Mononuclear cell (primary cell): ENCODE measurements around the gene GAS7. TPM values are rescaled to one million over a fixed set of nuclear protein-coding genes. Genes with fewer than 3 reads are reported as not detected.
"Not testable (repeated sequence)": the region's sequence is repeated elsewhere in the genome, so short reads cannot be mapped to it uniquely, and the experiment has no call there.

ENCODE experiments used
- H3K27me3 ChIP-seq: 2 replicates; pipeline ENCODE4 v1.6.0; 2011; ENCODE audit warnings: low read length, control low read depth; ENCODE audit not compliant: insufficient read depth
- H3K4me1 ChIP-seq: 2 replicates; pipeline ENCODE4 v1.5.1; 2011; ENCODE audit warnings: mild to moderate bottlenecking, low read length, control low read depth; ENCODE audit not compliant: insufficient read depth
- H3K4me3 ChIP-seq: 2 replicates; pipeline ENCODE4 v1.5.1; 2011; ENCODE audit warnings: mild to moderate bottlenecking, low read length, moderate library complexity
- H3K9me3 ChIP-seq: 2 replicates; pipeline ENCODE4 v1.5.1; 2011; ENCODE audit warnings: low read depth, mild to moderate bottlenecking, control low read depth, low read length
- total RNA-seq: library from RNA; depleted of rRNA; stranded (reverse); fragments of >200 nt; gene quantifications from one replicate; pipeline ENCODE4 v1.2.3, GENCODE V29; 2012

GAS7 gene
- total RNA-seq, 1 donor = 38.4 TPM

DNA sequence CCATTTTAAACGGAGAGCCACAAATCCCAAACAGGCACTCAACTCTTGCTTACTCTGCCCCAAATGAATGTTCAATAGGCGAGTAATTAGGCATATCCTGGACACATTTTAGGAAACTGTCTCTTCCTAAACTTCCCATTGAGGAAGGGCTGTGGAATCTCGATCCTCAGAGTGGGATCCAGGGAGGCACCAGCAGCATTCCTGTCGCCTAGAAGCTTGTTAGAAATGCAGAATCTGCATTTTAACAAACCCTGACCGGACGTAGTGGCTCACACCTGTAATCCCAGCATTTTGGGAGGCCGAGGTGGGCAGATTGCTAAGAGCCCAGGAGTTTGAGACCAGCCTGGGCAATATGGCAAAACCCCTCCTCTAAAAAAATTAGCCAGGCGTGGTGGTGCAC is 95.6 kb downstream of the GAS7 start:
- no peaks in the 10 kb centered on the region for H3K9me3 ChIP-seq
- peaks cover 37% of the 10 kb centered on the region for H3K4me1 ChIP-seq
- no peaks in the 10 kb centered on the region for H3K27me3 ChIP-seq
- H3K4me3 ChIP-seq = no peak overlapping the region

DNA sequence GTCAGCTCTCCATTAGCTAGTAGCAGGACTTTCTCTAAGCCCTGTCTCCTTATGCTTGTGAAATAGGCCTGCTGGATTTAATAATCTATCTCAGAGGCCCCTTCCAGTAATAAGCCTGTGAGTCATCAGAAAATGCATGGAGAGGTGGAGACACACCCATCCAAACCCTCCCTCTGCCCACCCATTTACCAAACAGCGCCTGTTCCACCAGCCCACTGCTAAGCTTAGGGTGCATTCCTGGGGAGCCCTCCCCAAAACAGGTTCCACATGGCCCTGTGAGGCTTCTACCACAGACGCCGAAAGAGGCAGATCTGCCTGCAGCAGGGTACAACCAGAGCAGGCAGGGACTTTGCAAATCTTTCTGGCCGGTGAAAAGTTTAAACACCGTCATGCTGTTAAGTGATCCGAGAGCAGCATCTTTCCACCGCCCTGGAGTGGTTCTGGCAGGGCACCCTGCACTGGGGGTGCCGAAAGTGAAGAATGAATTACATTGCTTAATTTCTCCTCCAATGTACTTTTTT is 99.3 kb downstream of the GAS7 start:
- Histone ChIP-seq H3K27me3 (no peaks in the 10 kb centered on the region), H3K4me3 (no peak overlapping the region), H3K9me3 (no peaks in the 10 kb centered on the region)

DNA sequence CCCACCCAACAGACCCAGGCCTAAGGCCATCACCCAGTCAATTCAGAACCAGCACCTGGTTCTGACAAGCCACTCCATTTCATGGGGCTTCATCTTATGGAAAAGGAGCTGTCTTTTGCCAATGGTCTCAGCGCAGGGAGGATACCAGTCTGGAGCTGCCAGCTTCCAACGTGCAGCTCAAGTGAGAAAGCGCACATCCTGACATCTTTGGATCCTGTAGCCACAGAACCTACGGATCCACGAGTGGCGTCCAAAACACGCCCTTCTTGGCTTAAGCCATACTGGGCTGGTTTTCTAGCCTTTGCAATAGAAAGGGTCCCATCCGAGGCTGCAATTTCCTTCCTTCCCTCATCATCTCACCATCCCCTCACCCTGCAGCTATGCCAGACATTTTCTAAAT is 101.8 kb downstream of the GAS7 start:
- Histone ChIP-seq H3K9me3 (no peaks in the 10 kb centered on the region), H3K27me3 (no peaks in the 10 kb centered on the region), H3K4me1 (peaks cover 20% of the 10 kb centered on the region), H3K4me3 (no peak overlapping the region)

More for the DNA sequence above, 99.3 kb downstream of the GAS7 start:
- peaks cover 20% of the 10 kb centered on the region for H3K4me1 ChIP-seq

DNA sequence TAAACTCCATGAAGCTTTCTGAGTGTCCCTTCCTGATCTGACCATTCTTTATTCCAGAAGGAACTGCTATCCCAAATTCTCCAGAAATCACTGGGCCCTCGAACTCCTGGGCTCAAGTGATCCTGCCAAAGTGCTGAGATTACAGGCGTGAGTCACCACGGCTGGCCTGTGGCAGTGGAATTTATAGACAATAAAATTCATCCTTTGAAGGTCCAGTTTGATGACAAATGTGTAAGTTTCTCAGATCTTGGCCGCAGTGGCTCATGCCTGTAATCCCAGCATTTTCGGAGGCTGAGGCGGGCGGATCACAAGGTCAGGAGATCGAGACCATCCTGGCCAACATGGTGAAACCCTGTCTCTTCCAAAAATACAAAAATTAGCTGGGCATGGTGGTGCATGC is 103.1 kb downstream of the GAS7 start:
- peaks cover 16% of the 10 kb centered on the region for H3K4me1 ChIP-seq
- not testable (repeated sequence) for H3K27me3 ChIP-seq, H3K4me3 ChIP-seq, H3K9me3 ChIP-seq

DNA sequence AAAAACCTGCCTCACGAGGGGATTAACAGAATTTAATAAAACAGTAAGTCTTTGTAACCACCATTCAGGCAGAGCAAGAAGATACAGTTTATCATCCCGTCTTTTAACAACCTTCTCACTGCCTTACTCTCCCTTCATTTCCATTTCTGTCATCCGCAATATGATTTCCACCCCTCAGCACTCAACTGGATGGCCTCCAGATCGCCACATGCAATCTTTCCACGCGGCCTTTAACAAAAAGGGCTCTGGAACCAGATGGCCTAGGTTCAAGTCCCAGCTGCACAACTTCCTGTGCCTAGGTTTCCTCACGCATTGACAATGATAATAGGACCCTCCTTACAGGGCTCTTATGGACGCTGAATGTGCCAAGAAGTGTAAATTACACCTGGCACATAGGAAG is 103.6 kb downstream of the GAS7 start:
- Histone ChIP-seq H3K4me3 (no peak overlapping the region), H3K27me3 (no peaks in the 10 kb centered on the region), H3K4me1 (peaks cover 12% of the 10 kb centered on the region), H3K9me3 (no peaks in the 10 kb centered on the region)

DNA sequence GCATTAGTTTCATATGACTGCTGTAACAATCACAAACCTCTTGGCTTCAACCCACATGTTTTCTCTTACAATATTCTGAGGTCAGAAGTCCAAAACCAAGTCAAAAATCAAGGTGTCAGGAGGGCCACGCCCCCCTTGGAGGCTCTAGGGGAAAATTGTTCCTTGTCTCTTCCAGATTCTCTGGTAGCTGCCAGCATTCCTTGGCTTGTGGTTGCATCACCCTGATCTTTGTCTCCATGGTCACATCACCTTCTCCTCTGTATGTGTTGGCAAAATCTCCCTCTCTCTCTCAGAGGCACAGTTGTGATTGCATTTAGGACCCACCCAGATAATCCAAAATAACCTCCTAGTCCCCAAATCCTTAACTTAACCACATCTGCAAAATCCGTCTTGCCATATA is 105.8 kb downstream of the GAS7 start:
- Histone ChIP-seq H3K9me3 (no peaks in the 10 kb centered on the region), H3K4me1 (peaks cover 4% of the 10 kb centered on the region), H3K4me3 (no peak overlapping the region), H3K27me3 (no peaks in the 10 kb centered on the region)

DNA sequence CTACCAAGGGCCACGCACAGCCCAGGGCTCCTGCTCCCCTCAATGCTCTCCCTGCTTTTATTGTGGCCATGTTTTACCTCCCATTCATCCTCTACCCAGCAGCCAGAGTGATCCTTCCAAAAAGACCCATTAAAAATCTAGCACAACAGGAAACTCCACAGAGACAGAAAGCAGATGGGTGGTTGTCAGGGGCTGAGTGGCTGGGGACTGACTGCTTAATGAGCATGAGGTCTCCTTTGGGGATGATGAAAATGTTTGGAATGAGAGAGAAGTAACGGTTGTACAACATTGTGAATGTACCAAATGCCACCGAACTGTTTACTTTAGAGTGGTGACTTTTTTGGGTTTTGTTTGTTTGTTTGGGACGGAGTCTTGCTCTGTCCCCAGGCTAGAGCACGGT is 107.4 kb downstream of the GAS7 start:
- Histone ChIP-seq H3K27me3 (no peaks in the 10 kb centered on the region), H3K4me3 (no peak overlapping the region), H3K4me1 (peaks cover 18% of the 10 kb centered on the region), H3K9me3 (no peaks in the 10 kb centered on the region)

DNA sequence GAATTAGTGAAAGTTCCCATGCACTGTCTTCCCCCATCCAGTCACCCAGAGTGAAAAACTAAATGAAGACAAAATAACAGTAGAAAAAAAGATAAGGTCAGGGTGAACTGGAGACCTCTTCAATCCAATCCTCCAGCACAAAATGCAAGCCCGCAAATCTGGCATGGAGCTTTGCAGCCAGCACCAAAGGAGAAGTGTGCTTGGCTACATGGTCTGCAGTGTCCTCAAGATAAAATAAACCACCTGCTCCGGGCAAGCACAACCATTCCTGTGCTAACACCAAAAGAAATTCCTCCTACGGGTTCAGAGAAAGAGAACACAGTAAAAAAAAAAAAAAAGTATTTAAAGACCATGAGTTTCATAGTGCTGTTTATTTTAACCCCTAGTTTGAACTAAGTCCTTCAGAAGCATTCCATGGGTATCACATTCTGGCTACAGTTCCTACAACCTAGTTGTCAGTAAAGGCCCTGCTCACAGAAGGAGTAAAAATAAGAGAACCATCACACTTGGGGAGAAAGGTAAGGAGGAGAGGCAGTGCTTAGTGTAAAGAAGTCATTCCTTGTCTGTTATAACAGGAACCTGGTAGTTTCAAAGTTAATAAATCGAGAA is 109.1 kb downstream of the GAS7 start:
- Histone ChIP-seq H3K4me3 (no peak overlapping the region), H3K4me1 (peaks cover 29% of the 10 kb centered on the region), H3K27me3 (no peaks in the 10 kb centered on the region), H3K9me3 (no peaks in the 10 kb centered on the region)

DNA sequence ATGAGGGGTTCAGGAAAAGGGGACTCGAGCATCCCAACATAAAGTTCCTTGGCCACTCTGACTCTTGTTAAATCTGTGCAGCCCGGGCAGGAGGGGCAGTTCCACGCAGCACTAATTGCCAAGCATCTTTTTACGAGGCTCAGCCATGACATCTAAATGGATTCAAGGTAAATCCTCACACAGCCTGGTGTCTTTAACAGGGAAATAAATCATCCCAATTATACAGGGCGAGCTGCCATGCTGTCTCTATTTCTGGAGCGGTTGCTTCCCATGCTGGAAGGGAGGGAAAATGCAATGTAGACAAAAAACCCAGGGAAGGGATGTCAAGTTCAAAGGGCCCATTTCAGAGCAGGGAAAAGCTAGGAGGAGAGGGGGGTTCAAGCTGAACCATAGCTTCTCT is 110.0 kb downstream of the GAS7 start:
- Histone ChIP-seq H3K27me3 (no peaks in the 10 kb centered on the region), H3K4me3 (no peak overlapping the region), H3K9me3 (no peaks in the 10 kb centered on the region), H3K4me1 (peaks cover 29% of the 10 kb centered on the region)

DNA sequence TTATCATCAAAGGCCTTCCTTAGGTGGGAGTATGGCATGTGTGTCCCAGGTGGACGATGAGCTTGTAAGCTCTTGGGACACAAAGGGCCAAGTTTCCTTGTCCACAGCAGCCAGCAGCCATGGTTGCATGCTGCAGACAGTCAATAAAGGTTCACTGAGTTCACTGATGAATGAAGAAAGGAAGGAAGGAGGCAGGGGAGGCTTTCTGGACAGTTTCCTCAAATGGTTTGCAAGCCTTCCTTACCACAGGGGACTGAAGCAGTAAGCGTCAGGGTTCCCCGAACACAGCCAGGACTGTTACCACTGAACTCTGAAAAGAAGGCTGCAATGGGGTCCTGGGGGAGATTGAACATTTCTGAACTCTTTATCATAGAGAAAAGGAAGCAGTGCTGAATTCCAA is 111.1 kb downstream of the GAS7 start:
- peaks cover 29% of the 10 kb centered on the region for H3K4me1 ChIP-seq
- H3K4me3 ChIP-seq = no peak overlapping the region
- no peaks in the 10 kb centered on the region for H3K9me3 ChIP-seq
- H3K27me3 ChIP-seq = no peaks in the 10 kb centered on the region

DNA sequence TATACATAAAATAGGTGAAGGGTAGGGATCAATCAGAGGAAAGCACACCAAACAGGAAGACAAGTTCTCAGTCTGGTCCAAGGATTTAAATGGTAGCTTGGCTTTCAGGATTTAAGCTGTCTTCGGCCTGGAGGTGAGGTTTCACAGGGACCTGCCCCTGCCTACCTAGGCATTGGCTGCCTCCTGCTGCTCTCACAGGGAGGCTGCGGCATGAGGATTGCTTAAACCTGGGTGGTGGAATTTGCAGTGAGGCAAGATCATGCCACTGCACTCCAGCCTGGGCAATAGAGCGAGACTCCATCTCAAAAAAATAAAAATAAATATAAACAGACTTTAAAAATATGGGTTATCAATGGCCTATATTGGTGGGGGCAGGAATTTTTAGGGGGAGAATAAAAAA is 114.5 kb downstream of the GAS7 start:
- Histone ChIP-seq H3K9me3 (no peaks in the 10 kb centered on the region), H3K4me1 (peaks cover 29% of the 10 kb centered on the region), H3K27me3 (no peaks in the 10 kb centered on the region), H3K4me3 (no peak overlapping the region)

DNA sequence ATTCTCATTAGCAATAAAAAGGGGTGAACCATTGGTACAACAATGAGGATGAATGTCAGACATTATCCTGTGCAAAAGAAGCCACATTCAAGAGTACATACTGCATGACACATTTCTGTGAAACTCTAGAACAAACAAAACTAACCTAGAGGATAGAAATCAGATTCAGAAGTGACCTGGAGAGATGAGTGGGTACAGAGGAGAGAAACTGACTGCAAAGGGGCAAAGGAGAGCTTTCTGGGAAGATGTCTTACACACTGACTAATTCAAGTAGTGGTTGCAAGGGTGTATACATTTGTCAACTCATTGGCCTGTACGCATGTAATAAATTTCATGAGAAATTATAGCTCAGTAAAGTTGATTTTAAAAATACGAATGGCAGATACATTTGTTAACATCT is 115.6 kb downstream of the GAS7 start:
- Histone ChIP-seq H3K27me3 (no peaks in the 10 kb centered on the region), H3K9me3 (no peaks in the 10 kb centered on the region), H3K4me3 (no peak overlapping the region), H3K4me1 (peaks cover 32% of the 10 kb centered on the region)

DNA sequence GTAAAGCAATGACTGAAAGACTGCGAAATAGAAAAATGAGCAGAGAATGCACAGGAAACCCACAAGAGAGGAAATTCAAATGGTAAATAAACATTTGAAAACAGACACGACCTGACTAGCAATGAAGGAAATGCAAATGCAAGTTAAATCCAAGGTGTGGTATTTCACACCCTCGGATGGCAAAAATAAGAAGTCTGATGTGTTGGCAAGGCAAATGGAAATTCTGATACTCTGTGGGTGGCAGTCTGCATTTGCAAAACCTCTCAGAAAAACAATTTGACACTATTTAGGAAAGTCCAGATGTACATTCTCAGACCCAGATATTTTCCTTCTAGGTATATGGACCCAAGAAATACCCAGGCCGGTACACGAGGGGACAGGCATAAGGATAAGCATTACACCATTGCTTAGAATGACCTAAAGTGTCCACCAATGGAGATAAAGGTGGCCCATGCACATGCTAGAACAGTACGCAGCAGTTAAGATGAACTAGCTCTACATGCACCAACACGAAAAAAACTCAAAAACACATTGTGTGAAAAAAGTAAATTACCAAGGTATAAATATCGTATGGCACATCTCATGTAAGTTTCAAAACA is 116.7 kb downstream of the GAS7 start:
- H3K9me3 ChIP-seq = no peaks in the 10 kb centered on the region
- no peak overlapping the region for H3K4me3 ChIP-seq
- H3K27me3 ChIP-seq = no peaks in the 10 kb centered on the region
- H3K4me1 ChIP-seq = peaks cover 21% of the 10 kb centered on the region

DNA sequence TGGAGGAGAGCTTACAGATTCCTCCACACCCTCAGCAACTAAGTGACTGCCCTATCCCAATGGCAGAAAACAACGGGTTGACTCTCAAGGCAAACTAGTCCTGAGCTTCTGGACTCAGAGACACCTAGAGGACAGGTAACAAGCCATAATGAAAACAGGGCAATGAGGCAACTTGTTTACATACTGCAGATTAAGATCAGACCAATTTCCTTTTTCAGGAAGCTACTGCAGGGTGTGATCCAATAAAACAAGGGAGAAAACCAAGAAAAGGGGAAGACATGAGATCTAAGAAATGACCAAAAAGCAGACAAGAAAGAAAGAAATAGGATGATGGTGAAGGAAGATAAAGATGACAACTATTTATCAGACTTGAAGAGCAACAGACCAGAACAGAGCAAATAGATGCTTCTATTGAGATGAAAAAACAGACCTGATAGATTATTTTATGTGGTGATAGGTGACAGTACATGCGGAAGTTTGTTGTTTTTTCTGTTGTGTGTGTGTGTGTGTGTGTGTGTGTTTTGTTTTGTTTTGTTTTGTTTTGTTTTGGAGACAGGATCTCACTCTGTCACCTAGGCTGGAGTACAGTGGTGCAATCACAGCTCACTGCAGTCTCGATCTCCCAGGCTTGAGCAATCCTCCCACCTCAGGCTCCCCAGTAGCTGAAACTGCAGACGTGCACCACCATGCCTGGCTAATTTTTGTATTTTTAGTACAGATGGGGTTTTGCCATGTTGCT is 120.7 kb downstream of the GAS7 start:
- Histone ChIP-seq H3K4me1 (peaks cover 5% of the 10 kb centered on the region), H3K27me3 (no peaks in the 10 kb centered on the region), H3K4me3 (no peak overlapping the region), H3K9me3 (no peaks in the 10 kb centered on the region)

DNA sequence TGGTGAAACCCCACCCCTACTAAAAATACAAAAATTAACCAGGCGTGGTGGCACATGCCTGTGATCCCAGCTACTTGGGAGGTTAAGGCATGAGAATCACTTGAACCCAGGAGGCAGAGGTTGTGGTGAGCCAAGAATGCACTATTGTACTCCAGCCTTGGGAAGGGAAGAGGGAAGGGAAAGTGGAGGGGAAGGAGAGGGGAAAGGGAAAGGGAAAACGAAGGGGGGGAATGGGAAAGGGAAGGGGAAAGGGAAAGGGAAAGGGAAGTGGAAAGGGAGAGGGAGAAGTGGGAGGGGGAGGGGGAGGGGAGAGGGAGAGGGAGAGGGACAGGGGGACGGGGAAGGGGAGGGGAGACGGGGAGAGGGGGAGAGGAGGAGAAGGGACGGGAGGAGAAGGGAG is 122.5 kb downstream of the GAS7 start:
- Histone ChIP-seq H3K27me3 (no peaks in the 10 kb centered on the region), H3K4me1 (peaks cover 5% of the 10 kb centered on the region), H3K4me3 (no peak overlapping the region), H3K9me3 (no peaks in the 10 kb centered on the region)
